Keratinocyte (primary cell): Measurements from ENCODE around the gene SPECC1L. TPM values are rescaled to one million over a fixed set of nuclear protein-coding genes. Genes with fewer than 3 reads are reported as not detected.

Experiments used
- DNase-seq: peaks from one replicate; pipeline ENCODE4 v3.0.0-alpha.2; 2011; ENCODE audit warnings: low read depth, missing footprints, low spot score
- FAIRE-seq: peaks from 2 replicates; lab custom pipeline; 2011; peaks lifted over from hg19 to GRCh38; lab: Jason Lieb, UNC
- H2AFZ ChIP-seq: 2 replicates; pipeline ENCODE4 v1.6.0; 2012; ENCODE audit warnings: low read length, control low read depth, inconsistent platforms; ENCODE audit not compliant: control insufficient read depth
- H3K27ac ChIP-seq: 2 replicates; pipeline ENCODE4 v1.5.1; 2011; ENCODE audit warnings: low read length; ENCODE audit not compliant: control insufficient read depth, insufficient read depth
- H3K27me3 ChIP-seq: 3 replicates; pipeline ENCODE4 v1.6.0; 2011; ENCODE audit warnings: low read length; ENCODE audit not compliant: control insufficient read depth, insufficient read depth; ENCODE audit errors: extremely low read depth
- H3K36me3 ChIP-seq, 2 experiments: 2 replicates in 1 of 2; 3 replicates in 1 of 2; pipeline ENCODE4 v1.5.1; 2011; ENCODE audit warnings: low read length in 2 of 2, mild to moderate bottlenecking in 1 of 2; ENCODE audit not compliant: control insufficient read depth in 2 of 2, insufficient read depth in 2 of 2; ENCODE audit errors: extremely low read depth in 1 of 2
- H3K4me1 ChIP-seq: 3 replicates; pipeline ENCODE4 v1.5.1; 2011; ENCODE audit warnings: low read length; ENCODE audit not compliant: control insufficient read depth, insufficient read depth; ENCODE audit errors: extremely low read depth
- H3K4me2 ChIP-seq: 3 replicates; pipeline ENCODE4 v1.6.0; 2011; ENCODE audit warnings: low read depth, low read length; ENCODE audit not compliant: control insufficient read depth, insufficient read depth; ENCODE audit errors: extremely low read depth
- H3K4me3 ChIP-seq, 3 experiments: fragments of 200-600 bp in 1 of 3; sonication (generic) in 1 of 3; 2 replicates in 2 of 3; 3 replicates in 1 of 3; pipeline ENCODE4 v1.5.1; 2011 to 2016; ENCODE audit warnings: low read length in 3 of 3, mild to moderate bottlenecking in 3 of 3, control low read depth in 2 of 3, inconsistent platforms in 1 of 3, low read depth in 1 of 3, mixed read lengths in 1 of 3, mixed run types in 1 of 3, moderate library complexity in 1 of 3; ENCODE audit not compliant: control insufficient read depth in 2 of 3, insufficient read depth in 2 of 3; ENCODE audit errors: extremely low read depth in 1 of 3
- H3K79me2 ChIP-seq: 2 replicates; pipeline ENCODE4 v1.6.0; 2012; ENCODE audit warnings: low read length; ENCODE audit not compliant: control insufficient read depth, insufficient read depth
- H3K9ac ChIP-seq: 3 replicates; pipeline ENCODE4 v1.6.0; 2011; ENCODE audit warnings: low read length; ENCODE audit not compliant: control insufficient read depth, insufficient read depth; ENCODE audit errors: extremely low read depth
- H3K9me1 ChIP-seq: 3 replicates; pipeline ENCODE4 v1.6.0; 2011; ENCODE audit warnings: low read length; ENCODE audit not compliant: control insufficient read depth, insufficient read depth; ENCODE audit errors: extremely low read depth
- H3K9me3 ChIP-seq: 2 replicates; pipeline ENCODE4 v1.5.1; 2012; ENCODE audit warnings: low read depth, low read length; ENCODE audit not compliant: control insufficient read depth
- H4K20me1 ChIP-seq: 3 replicates; pipeline ENCODE4 v1.6.0; 2011; ENCODE audit warnings: low read length; ENCODE audit not compliant: control insufficient read depth, insufficient read depth; ENCODE audit errors: extremely low read depth
- EZH2 ChIP-seq: IDR thresholded peaks from one replicate; pipeline ENCODE4 v1.6.1; 2012; ENCODE audit warnings: inconsistent platforms, mild to moderate bottlenecking, low read length, moderate library complexity
- dilution Hi-C: fragments of 300-500 bp; cut with MboI; formaldehyde crosslinking; loops from one replicate; pipeline ENCODE4 v1.7.0; 2020; ENCODE audit warnings: low sequenced_read_pairs; ENCODE audit not compliant: extremely low pct_ligation_motif_present
- polyA plus RNA-seq, 5 experiments: library from polyadenylated mRNA; depleted of rRNA in 3 of 5; stranded (reverse) in 3 of 5; stranded (forward) in 1 of 5; unstranded in 1 of 5; fragments of >200 nt; gene quantifications; 1 replicate in 1 of 5; 2 replicates in 3 of 5; 3 replicates in 1 of 5; pipeline versions ENCODE4 v1.2.1 to v1.2.3, GENCODE V29; 2011 to 2012; ENCODE audit warnings: missing spikeins in 2 of 5, low read depth in 1 of 5, low replicate concordance in 1 of 5
- TF ChIP-seq, protein P1 (sequence below), 3 experiments: IDR thresholded peaks in 1 of 3; conservative IDR thresholded peaks in 1 of 3; optimal IDR thresholded peaks in 1 of 3; 2 replicates in 2 of 3; 3 replicates in 1 of 3; pipeline versions ENCODE3 to v1.5.1; 2011; ENCODE audit warnings: low read length in 3 of 3, mild to moderate bottlenecking in 3 of 3, moderate library complexity in 2 of 3, control low read depth in 1 of 3, inconsistent platforms in 1 of 3; ENCODE audit not compliant: insufficient read depth in 2 of 3; ENCODE audit errors: extremely low read depth in 1 of 3

SPECC1L gene
- polyA plus RNA-seq, 1 donor (not counting 4 experiments of a cell fraction or from before 2014, with no cell fraction given): 19.3 TPM

DNA sequence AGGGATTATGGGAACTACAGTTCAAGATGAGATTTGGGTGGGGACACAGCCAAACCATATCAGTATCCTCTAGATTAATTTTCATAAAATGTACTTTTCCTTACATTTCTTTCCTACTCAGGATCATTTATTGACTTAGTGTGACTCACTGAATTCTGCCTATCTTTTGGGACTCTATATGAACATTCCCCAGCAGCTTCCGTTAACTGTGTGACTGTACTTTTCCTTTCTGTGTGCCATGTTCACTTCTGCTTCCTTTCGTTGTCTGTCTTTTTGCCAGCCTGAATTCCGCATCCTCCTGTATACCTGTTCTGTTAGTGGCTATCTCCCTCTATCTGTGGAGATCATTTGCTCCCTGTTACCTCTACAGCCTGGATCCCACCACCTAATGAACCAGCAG is 48.8 kb downstream of the SPECC1L start:
- Histone ChIP-seq H3K9ac (no peak overlapping the region), H3K79me2 (no peaks in the 10 kb centered on the region), H3K4me2 (no peak overlapping the region), H3K36me3 (peaks cover 15 to 23% of the 10 kb centered on the region in 2 experiments), H3K4me3 (no peak overlapping the region), H4K20me1 (no peaks in the 10 kb centered on the region), H3K27me3 (no peaks in the 10 kb centered on the region), H3K27ac (no peak overlapping the region), H3K9me1 (no peaks in the 10 kb centered on the region), H3K4me1 (no peaks in the 10 kb centered on the region), H3K9me3 (no peaks in the 10 kb centered on the region), H2AFZ (no peak overlapping the region)
- FAIRE-seq (no peak), DNase-seq (no peak)
- dilution Hi-C loops: no loop called here
- TF ChIP-seq, protein P1, sequence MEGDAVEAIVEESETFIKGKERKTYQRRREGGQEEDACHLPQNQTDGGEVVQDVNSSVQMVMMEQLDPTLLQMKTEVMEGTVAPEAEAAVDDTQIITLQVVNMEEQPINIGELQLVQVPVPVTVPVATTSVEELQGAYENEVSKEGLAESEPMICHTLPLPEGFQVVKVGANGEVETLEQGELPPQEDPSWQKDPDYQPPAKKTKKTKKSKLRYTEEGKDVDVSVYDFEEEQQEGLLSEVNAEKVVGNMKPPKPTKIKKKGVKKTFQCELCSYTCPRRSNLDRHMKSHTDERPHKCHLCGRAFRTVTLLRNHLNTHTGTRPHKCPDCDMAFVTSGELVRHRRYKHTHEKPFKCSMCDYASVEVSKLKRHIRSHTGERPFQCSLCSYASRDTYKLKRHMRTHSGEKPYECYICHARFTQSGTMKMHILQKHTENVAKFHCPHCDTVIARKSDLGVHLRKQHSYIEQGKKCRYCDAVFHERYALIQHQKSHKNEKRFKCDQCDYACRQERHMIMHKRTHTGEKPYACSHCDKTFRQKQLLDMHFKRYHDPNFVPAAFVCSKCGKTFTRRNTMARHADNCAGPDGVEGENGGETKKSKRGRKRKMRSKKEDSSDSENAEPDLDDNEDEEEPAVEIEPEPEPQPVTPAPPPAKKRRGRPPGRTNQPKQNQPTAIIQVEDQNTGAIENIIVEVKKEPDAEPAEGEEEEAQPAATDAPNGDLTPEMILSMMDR (optimal IDR thresholded peaks at IDR 0.05 in 1 of 3, IDR thresholded peaks at IDR 0.05 in 1 of 3, conservative IDR thresholded peaks at IDR 0.05 in 1 of 3; ENCODE audit: extremely low read depth in 1 of 3, insufficient read depth in 2 of 3, low read length in 3 of 3): no peak
- no peak for TF ChIP-seq EZH2

DNA sequence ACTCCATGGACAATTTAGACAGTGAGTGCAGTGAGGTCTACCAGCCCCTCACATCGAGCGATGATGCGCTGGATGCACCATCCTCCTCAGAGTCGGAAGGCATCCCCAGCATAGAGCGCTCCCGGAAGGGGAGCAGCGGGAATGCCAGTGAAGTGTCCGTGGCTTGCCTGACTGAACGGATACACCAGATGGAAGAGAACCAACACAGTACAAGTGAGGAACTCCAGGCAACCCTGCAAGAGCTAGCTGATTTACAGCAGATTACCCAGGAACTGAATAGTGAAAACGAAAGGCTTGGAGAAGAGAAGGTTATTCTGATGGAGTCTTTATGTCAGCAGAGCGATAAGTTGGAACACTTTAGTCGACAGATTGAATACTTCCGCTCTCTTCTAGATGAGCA is 51.4 kb downstream of the SPECC1L start:
- Histone ChIP-seq H3K4me3 (no peak overlapping the region), H3K4me1 (no peaks in the 10 kb centered on the region), H2AFZ (no peak overlapping the region), H3K9me3 (no peaks in the 10 kb centered on the region), H3K27me3 (no peaks in the 10 kb centered on the region), H3K36me3 (peaks cover 10 to 15% of the 10 kb centered on the region in 2 experiments), H4K20me1 (no peaks in the 10 kb centered on the region), H3K27ac (no peak overlapping the region), H3K9ac (no peak overlapping the region), H3K79me2 (no peaks in the 10 kb centered on the region), H3K9me1 (no peaks in the 10 kb centered on the region), H3K4me2 (no peak overlapping the region)
- TF ChIP-seq, protein P1 (optimal IDR thresholded peaks at IDR 0.05 in 1 of 3, IDR thresholded peaks at IDR 0.05 in 1 of 3, conservative IDR thresholded peaks at IDR 0.05 in 1 of 3; ENCODE audit: extremely low read depth in 1 of 3, insufficient read depth in 2 of 3, low read length in 3 of 3): no peak
- no peak for TF ChIP-seq EZH2
- no peak for FAIRE-seq
- dilution Hi-C loops: no loop called here
- no peak for DNase-seq
